Measurements from ENCODE around the gene CTSS.

DNA sequence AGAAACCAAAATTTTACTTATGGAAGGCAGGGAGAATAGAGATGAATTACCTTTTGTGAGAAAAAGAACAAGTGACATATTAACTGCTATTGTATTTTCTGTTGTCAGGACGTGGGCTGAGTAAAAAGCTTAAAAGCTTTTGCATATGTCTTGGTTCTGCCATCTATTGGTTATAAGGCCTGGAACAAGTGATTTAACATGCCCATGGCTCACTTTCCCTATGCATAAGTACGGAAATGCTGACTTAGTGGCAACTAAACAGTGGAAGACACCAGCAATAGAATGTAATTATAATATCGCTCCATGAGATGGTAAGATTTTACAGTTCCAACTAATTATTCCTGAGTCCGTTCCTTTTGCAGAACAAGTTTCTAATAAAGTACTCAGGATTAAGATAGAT is 6.7 kb upstream of the CTSS start:
- TF ChIP-seq, protein P1, sequence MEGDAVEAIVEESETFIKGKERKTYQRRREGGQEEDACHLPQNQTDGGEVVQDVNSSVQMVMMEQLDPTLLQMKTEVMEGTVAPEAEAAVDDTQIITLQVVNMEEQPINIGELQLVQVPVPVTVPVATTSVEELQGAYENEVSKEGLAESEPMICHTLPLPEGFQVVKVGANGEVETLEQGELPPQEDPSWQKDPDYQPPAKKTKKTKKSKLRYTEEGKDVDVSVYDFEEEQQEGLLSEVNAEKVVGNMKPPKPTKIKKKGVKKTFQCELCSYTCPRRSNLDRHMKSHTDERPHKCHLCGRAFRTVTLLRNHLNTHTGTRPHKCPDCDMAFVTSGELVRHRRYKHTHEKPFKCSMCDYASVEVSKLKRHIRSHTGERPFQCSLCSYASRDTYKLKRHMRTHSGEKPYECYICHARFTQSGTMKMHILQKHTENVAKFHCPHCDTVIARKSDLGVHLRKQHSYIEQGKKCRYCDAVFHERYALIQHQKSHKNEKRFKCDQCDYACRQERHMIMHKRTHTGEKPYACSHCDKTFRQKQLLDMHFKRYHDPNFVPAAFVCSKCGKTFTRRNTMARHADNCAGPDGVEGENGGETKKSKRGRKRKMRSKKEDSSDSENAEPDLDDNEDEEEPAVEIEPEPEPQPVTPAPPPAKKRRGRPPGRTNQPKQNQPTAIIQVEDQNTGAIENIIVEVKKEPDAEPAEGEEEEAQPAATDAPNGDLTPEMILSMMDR (IDR thresholded peaks at IDR 0.05) = no peak
- no peak for TF ChIP-seq POLR2A (IDR thresholded peaks at IDR 0.05)
- no peak for TF ChIP-seq EP300 (IDR thresholded peaks at IDR 0.05)
- no peak for TF ChIP-seq POLR2AphosphoS5 (IDR thresholded peaks at IDR 0.05)
